Transverse colon (tissue), 4 donors: ENCODE measurements around the gene HOTAIR. TPM values are rescaled to one million over a fixed set of nuclear protein-coding genes. Genes with fewer than 3 reads are reported as not detected.

Experiments used
- DNase-seq: peaks from one replicate; pipeline ENCODE4 v3.0.0-alpha.2; 2019
- H3K27ac ChIP-seq, 4 donors: fragments of 200-600 bp; sonication (generic); 2 replicates each; pipeline ENCODE4 v1.5.1; 2016 to 2018; ENCODE audit warnings: inconsistent platforms in 4 of 4
- H3K27me3 ChIP-seq: fragments of 200-600 bp; sonication (generic); 2 replicates; pipeline ENCODE4 v1.5.1; 2017; ENCODE audit warnings: inconsistent platforms
- H3K36me3 ChIP-seq, 4 donors: fragments of 200-600 bp; sonication (generic); 2 replicates each; pipeline ENCODE4 v1.5.1; 2017 to 2019; ENCODE audit warnings: inconsistent platforms in 4 of 4
- H3K4me1 ChIP-seq, 4 donors: fragments of 200-600 bp; sonication (generic); 2 replicates each; pipeline ENCODE4 v1.5.1; 2017 to 2020; ENCODE audit warnings: inconsistent platforms in 4 of 4
- H3K4me3 ChIP-seq, 4 donors: fragments of 200-600 bp; sonication (generic); 1 replicate in 1 of 4; 2 replicates in 3 of 4; pipeline versions ENCODE4 v1.5.1 to v1.6.1; 2017 to 2019; ENCODE audit warnings: inconsistent platforms in 4 of 4
- H3K9me3 ChIP-seq, 2 donors: fragments of 200-600 bp; sonication (generic); 2 replicates each; pipeline ENCODE4 v1.5.1; 2017 to 2019; ENCODE audit warnings: inconsistent platforms in 2 of 2
- CTCF ChIP-seq, 5 experiments: fragments of 200-600 bp in 3 of 5; fragments of 450-650 bp in 2 of 5; sonication (generic) in 3 of 5; IDR thresholded peaks; 1 replicate in 2 of 5; 2 replicates in 3 of 5; pipeline ENCODE4 v1.5.1; 2016 to 2017; ENCODE audit warnings: antibody characterized with exemption in 5 of 5, inconsistent platforms in 3 of 5, mild to moderate bottlenecking in 2 of 5, moderate library complexity in 1 of 5
- EP300 ChIP-seq: sonication (generic); formaldehyde crosslinking; IDR thresholded peaks from one replicate; pipeline ENCODE4 v1.6.1; 2017; ENCODE audit warnings: antibody characterized with exemption, low read depth
- POLR2A ChIP-seq: fragments of 450-650 bp; IDR thresholded peaks from one replicate; pipeline ENCODE4 v1.6.1; 2016; ENCODE audit warnings: antibody characterized with exemption, mild to moderate bottlenecking, moderate library complexity
- POLR2AphosphoS5 ChIP-seq, 3 donors: sonication (generic); formaldehyde crosslinking; IDR thresholded peaks; one replicate each; pipeline ENCODE4 v1.6.1; 2016; ENCODE audit warnings: antibody characterized with exemption in 3 of 3
- WGBS, 2 donors: methylation state at CpG; one replicate each; pipeline ENCODE4 v1.1.5; 2018; ENCODE audit warnings: low coverage in 1 of 2; 5-methylcytosine and 5-hydroxymethylcytosine counted together
- in situ Hi-C, 4 donors: fragments of 200-750 bp; cut with MboI; loops; one replicate each; pipeline versions ENCODE4 v1.15.0 to v1.15.1; 2017; ENCODE audit warnings: low sequenced_read_pairs in 3 of 4, low pct_ligation_motif_present in 1 of 4, low pct_unique_long_range_greater_than_20kb in 1 of 4
- intact Hi-C: fragments of 100-400 bp; cut with DNase I; formaldehyde crosslinking; loops from one replicate; pipeline ENCODE4 v1.15.1; 2023; ENCODE audit warnings: low total_unique reads
- total RNA-seq, 4 donors: library from RNA; depleted of rRNA; stranded (reverse); fragments of >200 nt; gene quantifications; one replicate each; pipeline ENCODE4 v1.1.0, GENCODE V29; 2016

Gene HOTAIR
- total RNA-seq, 4 donors from 2014 or later = not detected

GRCh38 chr12:53956251-53956887 lies 18.4 kb downstream of the HOTAIR start:
- no peak overlapping the region for H3K27ac ChIP-seq
- H3K4me1 ChIP-seq = peaks cover 0 to 11% (median 0%) of the 10 kb centered on the region in 4 donors
- no peak overlapping the region for H3K4me3 ChIP-seq
- in situ Hi-C loops = no loop called here
- H3K36me3 ChIP-seq = no peaks in the 10 kb centered on the region
- WGBS, 2 donors = 21 to 32% methylated on average over 6 to 25 of the region's 25 CpGs
- intact Hi-C loops = no loop called here
- peaks cover 100% of the 10 kb centered on the region for H3K27me3 ChIP-seq
- no peak for TF ChIP-seq CTCF (IDR thresholded peaks at IDR 0.05)
- TF ChIP-seq EP300 = no peak
- no peak for TF ChIP-seq POLR2AphosphoS5 (IDR thresholded peaks at IDR 0.05)
- TF ChIP-seq POLR2A = no peak
- H3K9me3 ChIP-seq = no peaks in the 10 kb centered on the region
- DNase-seq = no peak

GRCh38 chr12:53955776-53956250 lies 18.9 kb downstream of the HOTAIR start:
- no peak for TF ChIP-seq POLR2A
- no peak for TF ChIP-seq POLR2AphosphoS5 (IDR thresholded peaks at IDR 0.05)
- no peak for TF ChIP-seq EP300
- TF ChIP-seq CTCF (IDR thresholded peaks at IDR 0.05) = no peak
- Histone ChIP-seq H3K27me3 (peaks cover 100% of the 10 kb centered on the region), H3K4me1 (peaks cover 0 to 5% (median 0%) of the 10 kb centered on the region in 4 donors), H3K27ac (no peak overlapping the region), H3K9me3 (no peaks in the 10 kb centered on the region), H3K36me3 (no peaks in the 10 kb centered on the region), H3K4me3 (no peak overlapping the region)
- in situ Hi-C loops = no loop called here
- intact Hi-C loops = no loop called here
- 15% methylated on average over 5 to 10 of the region's 10 CpGs for WGBS, 2 donors
- DNase-seq = no peak

- 19 to 30% methylated on average over 9 to 49 of the region's 86 CpGs for WGBS, 2 donors
- Histone ChIP-seq H3K4me1 (peaks cover 0 to 3% (median 0%) of the 10 kb centered on the region in 4 donors), H3K27ac (no peak overlapping the region), H3K36me3 (no peaks in the 10 kb centered on the region), H3K27me3 (peaks cover 100% of the 10 kb centered on the region), H3K9me3 (no peaks in the 10 kb centered on the region), H3K4me3 (no peak overlapping the region)
- no peak for DNase-seq
- no peak for TF ChIP-seq POLR2A
- no peak for TF ChIP-seq POLR2AphosphoS5 (IDR thresholded peaks at IDR 0.05)
- no peak for TF ChIP-seq CTCF (IDR thresholded peaks at IDR 0.05)
- TF ChIP-seq EP300 = no peak
- intact Hi-C loops = no loop called here
- in situ Hi-C loops = no loop called here
Observed at GRCh38 chr12:53955036-53955775, 19.5 kb downstream of the HOTAIR start.

DNA sequence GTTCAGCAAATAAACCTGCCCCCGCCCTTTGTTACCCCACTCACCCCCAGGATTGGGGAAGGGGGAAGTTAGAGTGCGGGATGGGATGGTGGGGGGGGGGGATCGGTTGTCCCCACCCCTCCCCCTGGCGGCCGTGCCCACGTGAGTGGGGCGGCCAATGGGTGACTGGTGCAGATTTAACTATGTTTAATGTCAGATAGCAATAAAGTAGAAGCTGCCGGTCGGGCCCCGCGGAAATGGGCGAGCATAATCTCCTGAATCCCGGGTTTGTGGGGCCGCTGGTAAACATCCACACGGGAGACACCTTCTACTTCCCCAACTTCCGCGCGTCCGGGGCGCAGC lies 20.1 kb downstream of the HOTAIR start, which contains the start of gene HOXC12:
Gene HOXC12 (plus strand): TSS at position 210 of the 342 bp plus-strand sequence. CDS start 27 bp downstream, at position 237.
- intact Hi-C loops (no loop called here), in situ Hi-C loops (no loop called here)
- no peak for DNase-seq
- H3K27me3 ChIP-seq = peaks cover 100% of the 10 kb centered on the region
- 7% methylated on average over 20 of the region's 20 CpGs; no CpG with 5 or more reads in 1 of the 2 donors for WGBS, 2 donors
- no peak within 1 kb of the TSS for H3K4me3 ChIP-seq
- TF ChIP-seq CTCF (IDR thresholded peaks at IDR 0.05) = no peak
- TF ChIP-seq POLR2AphosphoS5 (IDR thresholded peaks at IDR 0.05) = no peak
- TF ChIP-seq EP300 = no peak
- no peak for TF ChIP-seq POLR2A
- H3K27ac ChIP-seq = no peak within 1 kb of the TSS
- no peaks in the 10 kb centered on the region for H3K36me3 ChIP-seq
- H3K9me3 ChIP-seq = no peaks in the 10 kb centered on the region
- H3K4me1 ChIP-seq = peaks cover 0 to 3% (median 0%) of the 10 kb centered on the region in 4 donors
